Erythroblast (primary cell): Measurements from ENCODE around the gene IFI44L.

Experiments
- GATA1 ChIP-seq: IDR thresholded peaks from 2 replicates; pipeline ENCODE4 v1.6.1; 2011; ENCODE audit warnings: low read depth, mild to moderate bottlenecking, control low read depth, low read length, moderate library complexity
- POLR2A ChIP-seq: IDR thresholded peaks from 2 replicates; pipeline ENCODE4 v1.6.1; 2011; ENCODE audit warnings: mild to moderate bottlenecking, low read length

- TF ChIP-seq POLR2A (no peak), GATA1 (no peak)
Measured at GRCh38 chr1:78681265-78681664, 61.0 kb downstream of the IFI44L start.
